Progenitor cell of endocrine pancreas (in vitro differentiated cells): ENCODE data around the gene MICA. TPM values are rescaled to one million over a fixed set of nuclear protein-coding genes. Genes with fewer than 3 reads are reported as not detected.

Source experiments
- DNase-seq: peaks from one replicate; pipeline ENCODE4 v3.0.0; 2021; ENCODE audit warnings: low spot score; ENCODE audit not compliant: unreplicated experiment
- H3K27ac Mint-ChIP-seq: 2 replicates; pipeline ENCODE4 v1.8.0; 2021; ENCODE audit warnings: mild to moderate bottlenecking, moderate library complexity, mixed read lengths
- H3K27me3 Mint-ChIP-seq: 2 replicates; pipeline ENCODE4 v1.8.0; 2021; ENCODE audit warnings: mixed read lengths
- H3K36me3 Mint-ChIP-seq: 2 replicates; pipeline ENCODE4 v1.8.0; 2022; ENCODE audit warnings: mixed read lengths; ENCODE audit not compliant: insufficient read depth
- H3K4me1 Mint-ChIP-seq: 2 replicates; pipeline ENCODE4 v1.8.0; 2021; ENCODE audit warnings: low read depth, mixed read lengths
- H3K4me3 Mint-ChIP-seq: 2 replicates; pipeline ENCODE4 v1.8.0; 2021; ENCODE audit warnings: low read depth, mild to moderate bottlenecking, moderate library complexity, mixed read lengths
- H3K9me3 Mint-ChIP-seq: 2 replicates; pipeline ENCODE4 v1.8.0; 2021; ENCODE audit warnings: low read depth, mixed read lengths
- CTCF ChIP-seq: fragments of 200-600 bp; sonication (generic); IDR thresholded peaks from one replicate; pipeline ENCODE4 v1.5.0; 2021; ENCODE audit warnings: antibody characterized with exemption, mild to moderate bottlenecking; ENCODE audit not compliant: unreplicated experiment
- microRNA-seq: library from miRNA; unstranded; fragments of <30 nt; microRNA quantifications from one replicate; pipeline ENCODE4 v1.1.0, GENCODE V29; 2020; ENCODE audit warnings: borderline number of aligned reads; ENCODE audit not compliant: unreplicated experiment
- total RNA-seq: library from RNA; stranded (reverse); gene quantifications from 2 replicates; pipeline ENCODE4 v1.2.1, GENCODE V29; 2021

The MICA gene
- total RNA-seq, 1 donor from 2014 or later, result 8.9 TPM

GRCh38 chr6:31464252-31465184 lies 61.1 kb downstream of the MICA start:
- Mint-ChIP-seq H3K27ac (no peak overlapping the region), H3K36me3 (no peaks in the 10 kb centered on the region), H3K9me3 (no peaks in the 10 kb centered on the region), H3K4me1 (peaks cover 4% of the 10 kb centered on the region), H3K27me3 (peaks cover 10% of the 10 kb centered on the region), H3K4me3 (no peak overlapping the region)
- no peak for DNase-seq
- no peak for TF ChIP-seq CTCF

Small RNAs within 50 kb of the gene (microRNA-seq; reads per million reads assigned to microRNA genes)
- gene MIR6891, result not detected

Other genes starting within 250 kb of the MICA start
- gene CCHCR1, start 245.8 kb upstream of the MICA start, total RNA-seq, result 47.2 and 47.3 TPM in 2 replicates
- 9.3 and 9.6 TPM in 2 replicates for gene TCF19, start 245.0 kb upstream of the MICA start, total RNA-seq
- 0.49 and 1.6 TPM in 2 replicates for gene POU5F1, start 232.9 kb upstream of the MICA start, total RNA-seq
- 137 and 141 TPM in 2 replicates for gene HLA-C, start 131.5 kb upstream of the MICA start, total RNA-seq
- 28.2 and 43.4 TPM in 2 replicates for gene HLA-B, start 46.4 kb upstream of the MICA start, total RNA-seq
- gene MICB, start 94.5 kb downstream of the MICA start, total RNA-seq, result 0.43 and 0.95 TPM in 2 replicates
- gene MCCD1, start 125.4 kb downstream of the MICA start, total RNA-seq, result not detected in 2 replicates
- gene DDX39B, start 138.4 kb downstream of the MICA start, total RNA-seq, result 766 and 810 TPM in 2 replicates
- gene ATP6V1G2, start 143.0 kb downstream of the MICA start, total RNA-seq, result 1.5 TPM in 2 replicates
- 26.4 and 28.7 TPM in 2 replicates for gene NFKBIL1, start 144.0 kb downstream of the MICA start, total RNA-seq
- gene LTA, start 168.7 kb downstream of the MICA start, total RNA-seq, result not detected in 2 replicates
- not detected in 2 replicates for gene TNF, start 172.0 kb downstream of the MICA start, total RNA-seq
- 0.57 TPM in 1 of 2 replicates, not detected in the other for gene LTB, start 178.8 kb downstream of the MICA start, total RNA-seq
- not detected in 2 replicates for gene LST1, start 182.7 kb downstream of the MICA start, total RNA-seq
- gene NCR3, start 189.4 kb downstream of the MICA start, total RNA-seq, result not detected in 2 replicates
- gene AIF1, start 211.6 kb downstream of the MICA start, total RNA-seq, result 1.7 and 3.1 TPM in 2 replicates
- 272 and 273 TPM in 2 replicates for gene PRRC2A, start 217.1 kb downstream of the MICA start, total RNA-seq
- gene BAG6, start 249.1 kb downstream of the MICA start, total RNA-seq, result 458 and 471 TPM in 2 replicates